ENCODE data around the gene ADGB.

The ADGB gene

DNA sequence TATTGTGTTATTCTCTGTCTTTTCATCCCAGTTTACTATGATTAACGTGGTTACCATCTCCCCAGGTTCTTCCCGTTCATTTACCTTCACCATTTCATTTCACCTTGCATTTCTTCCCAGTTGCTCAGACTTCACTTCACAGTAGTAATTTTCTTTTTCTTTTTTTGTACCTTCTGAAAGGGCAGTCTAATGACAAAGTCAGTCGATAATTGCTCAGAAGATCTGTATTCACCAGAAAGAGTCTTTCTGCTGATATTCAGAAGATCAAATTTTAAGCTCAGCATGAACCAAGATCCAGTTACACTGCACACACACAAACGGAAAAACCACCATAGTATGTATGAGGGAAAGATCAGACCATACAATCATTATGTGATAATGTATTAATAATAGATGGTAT is 265.5 kb downstream of the ADGB start:
- no peak for DNase-seq

DNA sequence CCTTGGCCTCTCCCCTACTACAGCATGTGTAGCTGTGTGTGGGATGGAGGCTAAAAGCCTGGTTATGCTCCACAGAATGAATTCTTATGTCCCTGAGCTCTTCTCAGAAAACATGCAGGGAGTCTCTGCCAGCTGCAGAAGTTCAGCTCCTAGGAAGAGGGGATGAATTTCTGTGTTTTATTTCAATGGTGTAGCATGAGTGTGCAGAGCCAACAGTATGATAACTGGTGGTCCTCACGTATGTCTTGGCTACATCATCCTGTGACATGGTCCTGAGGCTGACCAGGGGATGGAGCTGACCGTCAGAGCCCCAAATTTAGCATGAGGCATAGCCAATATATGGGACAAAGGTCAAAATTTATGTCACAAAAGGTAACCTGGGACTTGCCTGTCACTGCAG is 266.1 kb downstream of the ADGB start:
- no peak for DNase-seq
